Glutamatergic neuron (in vitro differentiated cells): Measurements from ENCODE around the gene MAPRE2. TPM values are rescaled to one million over a fixed set of nuclear protein-coding genes. Genes with fewer than 3 reads are reported as not detected.

Source experiments
- DNase-seq: peaks from one replicate; pipeline ENCODE4 v3.0.0; 2022
- H3K27ac Mint-ChIP-seq: one replicate; pipeline ENCODE4 v1.8.0; 2020; ENCODE audit warnings: mild to moderate bottlenecking, mixed read lengths, inconsistent platforms; ENCODE audit not compliant: unreplicated experiment
- H3K27me3 Mint-ChIP-seq: one replicate; pipeline ENCODE4 v1.8.0; 2020; ENCODE audit warnings: mild to moderate bottlenecking, moderate library complexity, mixed read lengths, inconsistent platforms; ENCODE audit not compliant: unreplicated experiment
- H3K36me3 Mint-ChIP-seq: one replicate; pipeline ENCODE4 v1.8.0; 2020; ENCODE audit warnings: mild to moderate bottlenecking, mixed read lengths, inconsistent platforms; ENCODE audit not compliant: unreplicated experiment
- H3K4me1 Mint-ChIP-seq: one replicate; pipeline ENCODE4 v1.8.0; 2020; ENCODE audit warnings: mild to moderate bottlenecking, low read depth, mixed read lengths, inconsistent platforms; ENCODE audit not compliant: unreplicated experiment
- H3K4me3 Mint-ChIP-seq: one replicate; pipeline ENCODE4 v1.8.0; 2020; ENCODE audit warnings: mild to moderate bottlenecking, mixed read lengths, inconsistent platforms; ENCODE audit not compliant: unreplicated experiment
- H3K9me3 Mint-ChIP-seq: one replicate; pipeline ENCODE4 v1.8.0; 2020; ENCODE audit warnings: mild to moderate bottlenecking, moderate library complexity, mixed read lengths, inconsistent platforms; ENCODE audit not compliant: unreplicated experiment
- CTCF ChIP-seq: fragments of 200-600 bp; sonication (generic); IDR thresholded peaks from one replicate; pipeline ENCODE4 v1.5.0; 2021; ENCODE audit not compliant: partially characterized antibody, unreplicated experiment
- total RNA-seq: library from RNA; stranded (reverse); fragmentation: NEBNext Ultra II Directional; extraction: Animal tissue kit (Norgen Biotek cat#: 25700); gene quantifications from one replicate; pipeline ENCODE4 v1.2.1, GENCODE V29; 2021; ENCODE audit not compliant: unreplicated experiment

Gene MAPRE2
- total RNA-seq, 1 donor from 2014 or later, result 127 TPM

GRCh38 chr18:35041815-35042387 lies 688 bp downstream of the MAPRE2 start:
- peaks cover 38% of the 10 kb centered on the region for H3K4me1 Mint-ChIP-seq
- peak overlapping the region; percentile 98 for H3K4me3 Mint-ChIP-seq
- no peak for DNase-seq
- TF ChIP-seq CTCF, result no peak
- H3K36me3 Mint-ChIP-seq, result no peaks in the 10 kb centered on the region
- H3K9me3 Mint-ChIP-seq, result peaks cover 13% of the 10 kb centered on the region
- H3K27ac Mint-ChIP-seq, result peak overlapping the region; percentile 99
- peaks cover 16% of the 10 kb centered on the region for H3K27me3 Mint-ChIP-seq

GRCh38 chr18:35042389-35043071 lies 1.3 kb downstream of the MAPRE2 start:
- Mint-ChIP-seq H3K4me3 (peak overlapping the region; percentile 98), H3K27ac (peak overlapping the region; percentile 99), H3K36me3 (no peaks in the 10 kb centered on the region), H3K9me3 (peaks cover 13% of the 10 kb centered on the region), H3K4me1 (peaks cover 43% of the 10 kb centered on the region), H3K27me3 (peaks cover 16% of the 10 kb centered on the region)
- no peak for DNase-seq
- no peak for TF ChIP-seq CTCF

- Mint-ChIP-seq H3K27me3 (peaks cover 13% of the 10 kb centered on the region), H3K27ac (no peak overlapping the region)
- no peak for DNase-seq
Measured at GRCh38 chr18:35043207-35043606, 2.0 kb downstream of the MAPRE2 start.

GRCh38 chr18:35045121-35045520 lies 3.9 kb downstream of the MAPRE2 start:
- Mint-ChIP-seq H3K4me3 (peak overlapping the region; percentile 58), H3K9me3 (peaks cover 12% of the 10 kb centered on the region), H3K27ac (peak overlapping the region; percentile 5), H3K36me3 (peaks cover 4% of the 10 kb centered on the region), H3K27me3 (peaks cover 13% of the 10 kb centered on the region), H3K4me1 (peaks cover 52% of the 10 kb centered on the region)
- no peak for TF ChIP-seq CTCF
- no peak for DNase-seq

More at GRCh38 chr18:35043207-35043606, 2.0 kb downstream of the MAPRE2 start:
- peaks cover 43% of the 10 kb centered on the region for H3K4me1 Mint-ChIP-seq
- H3K4me3 Mint-ChIP-seq, result peak overlapping the region; percentile 98
- TF ChIP-seq CTCF, result no peak
- peaks cover 4% of the 10 kb centered on the region for H3K36me3 Mint-ChIP-seq
- peaks cover 13% of the 10 kb centered on the region for H3K9me3 Mint-ChIP-seq

- Mint-ChIP-seq H3K9me3 (peaks cover 10% of the 10 kb centered on the region), H3K4me3 (no peak overlapping the region), H3K36me3 (peaks cover 4% of the 10 kb centered on the region), H3K27me3 (peaks cover 13% of the 10 kb centered on the region), H3K27ac (no peak overlapping the region), H3K4me1 (peaks cover 56% of the 10 kb centered on the region)
- DNase-seq, result no peak
- TF ChIP-seq CTCF, result no peak
Measured at GRCh38 chr18:35045806-35046205, 4.6 kb downstream of the MAPRE2 start.
